ENCODE data around the gene TREML2. TPM values are rescaled to one million over a fixed set of nuclear protein-coding genes. Genes with fewer than 3 reads are reported as not detected.

Gene TREML2
- total and polyA plus RNA-seq, 3 donors from 2014 or later = 1.1 to 5.8 (median 1.8) TPM

- H3K4me3 ChIP-seq = no peak overlapping the region
- no peak for DNase-seq
- H3K27ac ChIP-seq = no peak overlapping the region
- H3K4me1 ChIP-seq = no peaks in the 10 kb centered on the region
- TF ChIP-seq, protein P1, sequence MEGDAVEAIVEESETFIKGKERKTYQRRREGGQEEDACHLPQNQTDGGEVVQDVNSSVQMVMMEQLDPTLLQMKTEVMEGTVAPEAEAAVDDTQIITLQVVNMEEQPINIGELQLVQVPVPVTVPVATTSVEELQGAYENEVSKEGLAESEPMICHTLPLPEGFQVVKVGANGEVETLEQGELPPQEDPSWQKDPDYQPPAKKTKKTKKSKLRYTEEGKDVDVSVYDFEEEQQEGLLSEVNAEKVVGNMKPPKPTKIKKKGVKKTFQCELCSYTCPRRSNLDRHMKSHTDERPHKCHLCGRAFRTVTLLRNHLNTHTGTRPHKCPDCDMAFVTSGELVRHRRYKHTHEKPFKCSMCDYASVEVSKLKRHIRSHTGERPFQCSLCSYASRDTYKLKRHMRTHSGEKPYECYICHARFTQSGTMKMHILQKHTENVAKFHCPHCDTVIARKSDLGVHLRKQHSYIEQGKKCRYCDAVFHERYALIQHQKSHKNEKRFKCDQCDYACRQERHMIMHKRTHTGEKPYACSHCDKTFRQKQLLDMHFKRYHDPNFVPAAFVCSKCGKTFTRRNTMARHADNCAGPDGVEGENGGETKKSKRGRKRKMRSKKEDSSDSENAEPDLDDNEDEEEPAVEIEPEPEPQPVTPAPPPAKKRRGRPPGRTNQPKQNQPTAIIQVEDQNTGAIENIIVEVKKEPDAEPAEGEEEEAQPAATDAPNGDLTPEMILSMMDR (IDR thresholded peaks at IDR 0.05) = no peak
- TF ChIP-seq POLR2A (IDR thresholded peaks at IDR 0.05) = no peak
- intact Hi-C loops (cut with DNase I; ENCODE audit: low total_unique reads) = no loop called here
- 90 to 94% methylated on average over 8 of the region's 8 CpGs for WGBS, 2 donors
- no peaks in the 10 kb centered on the region for H3K36me3 ChIP-seq (ENCODE audit: low read depth, missing control alignments)
- no peaks in the 10 kb centered on the region for H3K27me3 ChIP-seq
- H3K9me3 ChIP-seq = no peaks in the 10 kb centered on the region
These were observed 12.7 kb downstream of the TREML2 start for GRCh38 chr6:41187924-41188886.

DNA sequence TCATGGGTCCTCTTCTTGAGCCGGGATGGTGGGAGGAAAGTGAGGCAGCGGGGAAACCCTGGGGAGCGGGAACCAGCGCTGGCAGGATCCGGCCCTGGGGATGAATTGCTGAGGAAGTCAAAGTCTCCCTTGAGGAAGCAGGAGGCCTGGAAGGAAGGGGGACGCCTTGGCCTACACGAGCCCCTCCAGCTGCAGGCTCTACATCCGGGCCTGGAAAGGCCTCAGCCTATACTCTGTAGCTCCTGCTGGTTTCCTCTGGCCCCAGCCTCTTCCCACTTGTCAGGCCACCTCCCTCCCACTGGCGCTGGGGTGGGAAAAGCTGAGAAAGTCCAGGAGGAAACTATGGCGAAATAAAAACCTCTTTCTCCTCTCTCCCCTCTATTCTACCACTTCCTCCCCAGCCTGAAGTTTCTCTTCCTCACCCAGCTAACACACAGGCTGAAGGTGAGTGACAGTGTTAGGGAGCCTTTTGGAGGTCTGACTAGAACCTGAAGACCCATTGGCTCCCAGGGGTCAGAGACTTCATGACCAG is 14.9 kb downstream of the TREML2 start:
- Histone ChIP-seq H3K27me3 (no peaks in the 10 kb centered on the region), H3K4me1 (no peaks in the 10 kb centered on the region), H3K4me3 (no peak overlapping the region), H3K9me3 (no peaks in the 10 kb centered on the region), H3K36me3 (ENCODE audit: low read depth, missing control alignments) (no peaks in the 10 kb centered on the region), H3K27ac (no peak overlapping the region)
- no peak for TF ChIP-seq POLR2A (IDR thresholded peaks at IDR 0.05)
- TF ChIP-seq, protein P1 (IDR thresholded peaks at IDR 0.05) = no peak
- 81 to 89% methylated on average over 5 to 10 of the region's 10 CpGs for WGBS, 2 donors
- no peak for DNase-seq
- intact Hi-C loops (cut with DNase I; ENCODE audit: low total_unique reads) = no loop called here

DNA sequence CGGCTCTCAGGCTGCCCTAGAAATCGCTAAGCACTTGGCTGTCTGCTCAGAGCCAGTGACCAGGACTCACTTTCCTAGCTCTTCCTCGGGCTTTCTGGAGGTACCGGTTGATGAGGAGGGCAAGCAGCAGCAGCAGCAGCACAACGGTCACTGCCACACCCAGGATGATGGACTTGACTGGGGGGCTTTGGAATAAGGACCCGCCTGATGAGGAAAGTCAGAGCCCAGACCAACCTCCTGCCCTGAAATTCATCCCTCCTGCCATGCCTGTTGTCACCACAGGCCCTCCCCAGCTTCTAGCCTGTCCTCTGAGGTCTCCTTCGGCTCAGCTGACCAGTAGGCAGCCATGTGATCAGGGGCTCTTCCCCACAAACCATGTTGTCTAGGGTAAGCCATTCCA is 16.2 kb downstream of the TREML2 start:
- TF ChIP-seq POLR2A (IDR thresholded peaks at IDR 0.05) = no peak
- TF ChIP-seq, protein P1 (IDR thresholded peaks at IDR 0.05) = no peak

DNA sequence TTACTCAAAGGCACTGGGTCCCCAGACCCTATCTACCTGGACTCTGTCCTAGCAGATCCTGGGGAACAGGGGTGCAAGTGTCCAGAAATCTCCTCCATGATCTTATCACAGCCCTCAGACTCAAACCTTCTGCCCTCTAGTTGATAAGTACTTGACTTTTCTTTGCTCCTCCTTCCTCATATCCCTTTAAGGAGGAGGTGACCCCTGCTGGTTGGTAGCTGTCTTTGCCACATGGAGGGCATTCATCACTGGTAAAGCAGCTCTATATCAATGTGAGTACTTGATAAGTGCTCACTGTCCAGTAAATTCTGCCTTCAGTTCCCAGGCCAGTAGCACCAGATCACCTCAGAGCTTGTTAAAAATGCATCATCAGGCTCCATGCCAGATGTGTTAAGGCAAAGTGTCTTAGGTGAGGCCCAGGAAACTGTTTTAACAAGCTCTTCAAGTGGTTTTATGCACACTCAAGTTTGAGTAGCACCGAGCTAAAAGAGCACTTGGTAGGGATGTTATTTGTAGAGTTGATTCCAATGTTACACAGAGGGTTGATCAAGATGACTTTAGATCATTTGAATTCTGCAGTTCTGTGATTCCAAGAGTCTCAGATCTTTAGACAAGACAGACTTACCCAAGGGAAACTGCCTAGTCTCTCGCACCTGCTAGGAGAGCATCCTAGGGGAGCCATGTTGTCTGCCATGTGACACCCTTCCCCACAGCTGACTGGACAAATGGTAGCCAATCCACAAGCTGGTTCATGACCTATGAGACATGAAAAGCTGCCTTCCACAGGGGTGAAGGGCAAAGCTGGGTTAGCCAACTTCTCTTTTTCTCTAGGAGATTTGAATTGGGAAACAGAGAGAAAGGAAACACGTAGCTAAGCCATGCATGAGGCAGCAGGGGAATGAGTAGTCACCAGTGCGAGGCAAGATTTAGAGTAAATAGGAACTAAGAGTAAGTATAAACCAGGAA is 18.6 kb downstream of the TREML2 start:
- no peaks in the 10 kb centered on the region for H3K4me1 ChIP-seq
- H3K4me3 ChIP-seq = no peak overlapping the region
- DNase-seq = peak; percentile 62
- no peak for TF ChIP-seq POLR2A (IDR thresholded peaks at IDR 0.05)
- TF ChIP-seq, protein P1 (IDR thresholded peaks at IDR 0.05) = peak; percentile 22 to 35 (median 31)
- H3K27ac ChIP-seq = no peak overlapping the region
- H3K36me3 ChIP-seq (ENCODE audit: low read depth, missing control alignments) = no peaks in the 10 kb centered on the region
- WGBS, 2 donors = 86 to 94% methylated on average over 4 of the region's 4 CpGs
- intact Hi-C loops (cut with DNase I; ENCODE audit: low total_unique reads) = no loop called here
- H3K9me3 ChIP-seq = no peaks in the 10 kb centered on the region
- no peaks in the 10 kb centered on the region for H3K27me3 ChIP-seq

More for the DNA sequence above, 16.2 kb downstream of the TREML2 start:
- no peak overlapping the region for H3K27ac ChIP-seq
- no peaks in the 10 kb centered on the region for H3K4me1 ChIP-seq
- DNase-seq = no peak
- H3K4me3 ChIP-seq = no peak overlapping the region
- intact Hi-C loops (cut with DNase I; ENCODE audit: low total_unique reads) = no loop called here
- H3K9me3 ChIP-seq = no peaks in the 10 kb centered on the region
- no peaks in the 10 kb centered on the region for H3K36me3 ChIP-seq (ENCODE audit: low read depth, missing control alignments)
- no peaks in the 10 kb centered on the region for H3K27me3 ChIP-seq
- 80 to 90% methylated on average over 7 of the region's 7 CpGs for WGBS, 2 donors
